GM10847 (cell line): ENCODE measurements around the gene TREML2.

ENCODE experiments used
- POLR2A ChIP-seq: IDR thresholded peaks from 2 replicates; pipeline ENCODE4 v1.6.1; 2011; ENCODE audit not compliant: insufficient read length; ENCODE audit errors: extremely low read depth

The TREML2 gene

GRCh38 chr6:41167173-41167963 lies 33.6 kb downstream of the TREML2 start:
- TF ChIP-seq POLR2A = no peak

- no peak for TF ChIP-seq POLR2A
Observed at GRCh38 chr6:41164551-41165120, 36.3 kb downstream of the TREML2 start.

- no peak for TF ChIP-seq POLR2A
Observed at GRCh38 chr6:41163419-41163717, 37.6 kb downstream of the TREML2 start.

GRCh38 chr6:41162687-41163418 lies 38.1 kb downstream of the TREML2 start, which contains the start of gene TREM2:
TREM2 (minus strand) TSS chr6:41163116; CDS start chr6:41163082, 34 bp downstream.
- TF ChIP-seq POLR2A = no peak

GRCh38 chr6:41161851-41162552 lies 38.9 kb downstream of the TREML2 start:
- TF ChIP-seq POLR2A = no peak

- TF ChIP-seq POLR2A = no peak
Observed at GRCh38 chr6:41161380-41161779, 39.6 kb downstream of the TREML2 start.

GRCh38 chr6:41160933-41161332 lies 40.0 kb downstream of the TREML2 start:
- no peak for TF ChIP-seq POLR2A

GRCh38 chr6:41159415-41160082 lies 41.4 kb downstream of the TREML2 start:
- no peak for TF ChIP-seq POLR2A

- no peak for TF ChIP-seq POLR2A
Observed at GRCh38 chr6:41157323-41157722, 43.6 kb downstream of the TREML2 start.

- no peak for TF ChIP-seq POLR2A
Observed at GRCh38 chr6:41156771-41157170, 44.2 kb downstream of the TREML2 start.

- no peak for TF ChIP-seq POLR2A
Observed at GRCh38 chr6:41156001-41156400, 44.9 kb downstream of the TREML2 start.

GRCh38 chr6:41155132-41155805 lies 45.7 kb downstream of the TREML2 start:
- TF ChIP-seq POLR2A = no peak

GRCh38 chr6:41153992-41154625 lies 46.8 kb downstream of the TREML2 start, which contains the start of gene TREML1:
TREML1 (minus strand) TSS chr6:41154347; CDS start chr6:41154288, 59 bp downstream.
- no peak for TF ChIP-seq POLR2A

GRCh38 chr6:41153451-41153850 lies 47.5 kb downstream of the TREML2 start:
- TF ChIP-seq POLR2A = no peak
